Posterior cingulate gyrus (tissue), 11 donors: ENCODE results near the gene FAM107B.
"Not testable (repeated sequence)": the region's sequence is repeated elsewhere in the genome, so short reads cannot be mapped to it uniquely, and the experiment has no call there.

ENCODE experiments used
- DNase-seq, 10 donors: peaks; one replicate each; pipeline versions ENCODE4 v3.0.0 to v3.0.0-alpha.2; 2020 to 2021; ENCODE audit warnings: mixed read lengths in 3 of 10
- intact Hi-C: fragments of 100-400 bp; cut with DNase I; formaldehyde crosslinking; loops from one replicate; pipeline ENCODE4 v1.15.1; 2023

FAM107B gene

DNA sequence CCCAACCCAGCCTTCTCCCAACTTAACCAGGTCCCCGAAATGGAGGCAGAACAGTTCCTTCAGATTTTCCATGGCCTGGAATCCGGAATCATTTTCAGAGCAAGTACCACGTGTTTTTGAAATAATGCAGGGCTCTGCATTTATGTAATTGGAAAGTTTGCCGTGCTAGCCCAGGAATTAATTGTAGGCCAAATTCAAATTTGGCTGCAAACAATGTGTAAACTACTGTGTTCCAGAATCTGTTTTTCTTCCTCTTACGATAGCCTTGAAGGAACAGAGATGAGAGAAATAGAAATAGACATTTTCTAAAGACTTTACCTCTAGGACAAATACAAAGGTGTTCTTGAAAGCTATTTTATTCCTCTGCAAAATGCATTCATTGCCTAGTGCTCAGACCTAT lies 77.4 kb downstream of the FAM107B start:
- intact Hi-C loops: no loop called here
- no peak for DNase-seq

DNA sequence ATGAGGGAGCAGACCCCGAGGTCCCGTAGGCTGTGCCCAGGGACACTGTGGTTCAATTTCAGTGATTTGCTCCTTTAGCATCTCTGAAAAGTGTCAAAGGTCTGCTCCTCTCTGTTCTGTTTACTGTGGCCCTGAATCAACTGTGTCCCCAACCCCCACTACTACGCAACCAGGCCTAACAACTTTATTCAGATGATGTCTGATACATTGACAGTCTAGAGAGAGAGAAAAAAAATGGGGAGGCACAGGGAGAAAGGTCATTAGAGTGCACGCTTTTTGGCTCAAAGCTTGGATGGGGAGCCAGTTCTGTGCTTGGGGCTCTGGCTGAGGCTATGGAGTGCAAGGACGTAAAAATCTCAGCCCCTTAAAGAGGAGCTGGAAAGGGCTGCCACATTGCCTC lies 77.9 kb downstream of the FAM107B start:
- intact Hi-C loops: no loop called here
- no peak for DNase-seq

- DNase-seq: no peak
- intact Hi-C loops: no loop called here
Observed at GRCh38 chr10:14695847-14696480, 78.7 kb downstream of the FAM107B start.

- no peak for DNase-seq
- intact Hi-C loops: no loop called here
Observed at GRCh38 chr10:14693891-14694290, 80.8 kb downstream of the FAM107B start.

GRCh38 chr10:14692344-14693076 lies 82.2 kb downstream of the FAM107B start:
- no peak for DNase-seq
- intact Hi-C loops: no loop called here

DNA sequence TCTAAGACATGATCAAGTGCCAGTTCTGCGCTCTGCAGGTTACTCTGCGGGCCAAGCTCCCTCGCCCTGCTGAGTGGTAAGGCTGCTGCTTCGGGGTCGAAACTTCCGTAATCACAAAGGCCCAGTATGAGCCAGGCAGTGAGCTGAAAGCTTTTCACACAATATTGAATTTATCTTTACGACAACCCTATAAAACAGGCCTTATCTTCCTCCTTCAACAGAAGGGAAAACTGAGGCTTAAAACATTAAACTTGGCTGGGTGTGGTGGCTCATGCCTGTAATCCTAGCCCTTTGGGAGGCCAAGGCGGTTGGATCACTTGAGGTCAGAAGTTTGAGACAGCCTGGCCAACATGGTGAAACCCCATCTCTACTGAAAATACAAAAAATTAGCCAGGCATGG lies 83.3 kb downstream of the FAM107B start:
- DNase-seq: no peak
- intact Hi-C loops: no loop called here

DNA sequence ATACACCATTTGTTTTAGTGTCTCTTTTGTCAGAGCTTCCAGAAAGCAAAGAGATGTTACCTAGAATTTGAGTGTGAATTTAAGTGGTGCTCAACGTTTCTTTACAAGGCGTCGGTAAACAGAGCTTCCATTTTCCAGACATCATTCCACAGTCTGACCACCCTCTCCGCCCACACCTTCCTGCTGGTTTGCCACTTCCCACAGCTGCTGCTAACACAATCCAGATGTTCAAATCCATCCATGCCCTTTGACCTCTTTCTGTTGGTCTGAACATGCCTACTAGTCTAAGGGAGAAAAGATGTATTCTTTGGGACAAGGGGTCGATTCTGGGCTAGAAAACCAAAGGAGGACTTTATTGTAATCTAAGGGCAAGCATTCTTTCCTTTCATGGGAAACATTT lies 86.1 kb downstream of the FAM107B start:
- no peak for DNase-seq
- intact Hi-C loops: no loop called here

DNA sequence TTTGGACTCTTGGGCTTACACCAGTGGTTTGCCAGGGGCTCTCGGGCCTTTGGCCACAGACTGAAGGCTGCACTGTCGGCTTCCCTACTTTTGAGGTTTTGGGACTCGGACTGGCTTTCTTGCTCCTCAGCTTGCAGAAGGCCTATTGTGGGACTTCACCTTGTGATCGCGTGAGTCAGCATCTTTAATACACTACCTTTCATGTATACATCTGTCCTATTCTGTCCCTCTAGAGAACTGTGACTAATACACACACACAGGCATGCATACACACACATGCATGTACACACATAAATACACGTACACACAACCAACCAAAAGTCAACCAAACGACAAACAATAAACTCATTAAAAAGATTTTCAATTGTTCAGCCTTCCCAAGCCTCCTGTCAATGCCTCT lies 86.5 kb downstream of the FAM107B start:
- intact Hi-C loops, DNase-seq: not testable (repeated sequence)

- intact Hi-C loops: no loop called here
Observed at GRCh38 chr10:14687340-14687739, 87.4 kb downstream of the FAM107B start.

DNA sequence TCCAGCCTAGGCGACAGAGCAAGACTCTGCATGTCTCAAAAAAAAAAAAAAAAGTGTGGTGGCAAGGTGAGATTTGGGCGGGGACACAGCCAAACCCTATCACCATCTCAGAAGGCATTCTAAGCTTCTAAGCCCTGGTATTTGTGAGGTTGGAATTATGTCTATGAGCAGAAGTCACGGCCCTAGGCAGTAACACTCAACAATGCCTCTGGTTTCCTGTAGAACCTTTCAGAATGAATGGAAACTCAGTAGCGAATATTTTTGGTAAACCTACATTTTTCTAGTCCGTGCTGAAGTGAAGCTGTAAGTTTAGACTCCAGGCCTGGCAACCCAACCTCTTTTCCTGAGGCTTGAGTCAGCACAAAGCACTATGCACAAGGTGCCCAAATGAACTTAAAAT lies 88.3 kb downstream of the FAM107B start:
- intact Hi-C loops: no loop called here
- DNase-seq: no peak

More at GRCh38 chr10:14687340-14687739, 87.4 kb downstream of the FAM107B start:
- no peak for DNase-seq

GRCh38 chr10:14684354-14684753 lies 90.3 kb downstream of the FAM107B start:
- no peak for DNase-seq
- intact Hi-C loops: no loop called here

DNA sequence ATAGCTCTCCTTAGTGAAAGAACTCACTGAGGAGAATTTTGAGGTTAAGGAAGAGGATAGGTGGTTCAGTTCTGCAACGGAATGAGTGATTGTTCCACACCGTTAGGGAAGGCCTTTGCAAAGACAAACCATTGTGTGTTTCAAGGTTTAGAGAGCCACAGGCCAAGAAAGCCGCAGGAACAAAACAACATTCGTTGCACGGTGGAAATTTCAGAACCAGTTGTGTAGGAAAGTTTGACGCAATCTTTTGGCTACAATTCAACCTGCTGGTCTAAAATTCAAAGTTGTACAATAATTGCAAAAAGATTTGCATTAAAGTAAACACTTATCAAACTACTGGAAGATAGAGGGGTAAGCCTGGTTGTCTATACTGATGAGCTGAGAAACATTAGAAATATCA lies 91.4 kb downstream of the FAM107B start:
- intact Hi-C loops: no loop called here
- no peak for DNase-seq

DNA sequence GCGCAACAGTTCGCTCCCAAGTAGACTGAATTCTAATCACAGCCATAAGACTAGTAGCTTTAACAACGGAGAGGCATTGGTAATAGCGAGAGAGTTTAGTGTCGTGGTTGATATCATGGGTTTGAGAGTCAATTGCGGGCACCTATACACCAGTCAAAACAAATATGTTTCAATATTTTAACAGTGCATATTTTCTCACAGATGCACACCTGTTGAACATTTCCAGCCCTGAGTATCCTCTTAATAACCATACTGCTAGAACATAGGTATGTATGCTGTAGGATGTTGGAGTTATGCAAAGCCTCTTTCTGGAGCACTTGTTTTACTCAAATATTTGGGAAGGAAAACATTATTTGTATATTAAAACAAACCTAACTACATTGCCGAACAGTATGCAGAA lies 92.9 kb downstream of the FAM107B start:
- DNase-seq: no peak
- intact Hi-C loops: no loop called here

DNA sequence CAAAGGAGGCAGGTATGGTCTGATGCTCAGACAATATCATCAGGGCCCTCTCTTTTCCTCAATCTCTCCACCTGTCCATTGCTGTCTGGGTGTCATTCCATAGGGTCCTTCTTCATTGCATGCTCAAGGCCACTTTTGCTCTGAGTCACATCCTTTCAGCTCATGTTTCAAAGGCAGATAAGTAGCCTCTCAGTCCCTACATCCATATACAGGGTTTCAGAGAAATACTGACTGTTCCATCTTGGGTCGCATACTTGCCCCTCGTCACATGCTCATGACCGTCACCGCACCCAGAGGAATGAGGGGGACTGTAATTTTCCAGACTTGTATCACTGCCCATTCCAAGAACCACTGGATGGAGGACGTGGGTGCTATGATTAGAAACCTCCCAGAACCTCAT lies 93.4 kb downstream of the FAM107B start:
- intact Hi-C loops: no loop called here

DNA sequence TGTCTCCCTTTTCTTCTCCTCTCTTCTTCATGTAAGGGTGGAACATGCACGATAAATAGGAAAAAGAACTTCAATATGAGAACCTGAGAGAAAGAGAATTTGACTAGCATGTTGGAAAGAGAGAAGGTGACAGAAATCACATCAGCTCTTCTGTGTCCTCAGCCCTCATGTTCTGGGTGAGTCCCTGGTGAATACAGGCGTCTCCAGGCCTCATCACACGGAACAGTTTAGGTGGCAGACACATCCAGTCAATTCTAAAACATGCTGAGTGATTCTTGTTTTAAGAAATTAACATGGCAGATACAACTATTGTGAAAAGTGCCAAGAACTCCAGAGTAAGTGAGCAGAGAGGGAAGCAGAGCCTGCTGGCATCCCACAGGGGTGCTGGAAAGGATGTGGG lies 96.1 kb downstream of the FAM107B start:
- no peak for DNase-seq
- intact Hi-C loops: no loop called here

More for the DNA sequence above, 93.4 kb downstream of the FAM107B start:
- no peak for DNase-seq

DNA sequence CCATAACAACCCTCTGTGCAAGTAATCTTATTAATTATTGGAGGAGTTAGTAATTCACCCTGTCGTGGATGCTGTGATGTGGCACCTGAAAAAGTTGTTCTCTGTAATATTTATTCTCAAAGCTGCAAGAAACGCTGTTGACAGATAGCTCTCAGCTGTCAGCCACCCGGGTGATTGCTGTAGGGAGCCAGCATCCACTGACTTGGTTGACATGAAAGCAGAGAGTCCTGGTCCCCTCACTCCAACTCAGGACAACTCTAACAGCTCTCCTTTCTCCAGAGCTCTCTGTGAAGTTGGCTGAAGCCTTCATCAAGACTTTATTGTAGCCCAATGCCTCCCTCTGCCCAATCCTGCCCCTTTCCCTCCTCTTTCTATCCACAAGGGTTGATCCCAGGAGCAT lies 98.0 kb downstream of the FAM107B start:
- no peak for DNase-seq

DNA sequence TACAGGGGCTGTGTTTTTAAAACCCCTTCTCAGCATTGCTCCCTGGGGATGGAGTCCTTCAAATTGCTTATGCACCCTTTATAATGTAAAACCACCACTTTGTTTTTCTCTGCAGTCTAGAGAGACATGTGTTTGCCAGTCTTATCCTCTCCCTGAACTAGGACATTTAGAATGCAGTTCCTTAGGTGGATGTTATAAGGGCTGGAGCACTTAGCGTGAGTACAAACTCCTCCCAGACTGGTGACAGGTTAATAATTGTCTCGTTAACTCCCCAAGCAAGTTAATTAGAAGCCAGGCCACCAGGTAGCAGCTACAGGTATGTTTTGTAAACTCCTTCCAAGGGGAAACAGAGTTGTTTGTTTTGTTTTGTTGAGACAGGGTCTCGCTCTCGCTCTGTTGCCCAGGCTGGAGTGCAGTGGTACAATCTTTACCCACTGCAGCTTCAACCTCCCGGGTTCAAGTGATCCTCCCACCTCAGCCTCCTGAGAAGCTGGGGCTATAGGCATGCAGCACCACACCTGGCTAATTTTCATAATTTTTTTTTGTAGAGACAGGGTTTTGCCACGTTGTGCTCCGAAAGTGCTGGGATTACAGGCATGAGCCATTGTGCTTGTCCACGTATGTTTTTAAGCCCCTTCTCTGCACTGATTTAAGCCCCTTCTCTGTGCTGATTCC lies 100.2 kb downstream of the FAM107B start:
- DNase-seq: no peak

More for the DNA sequence above, 98.0 kb downstream of the FAM107B start:
- intact Hi-C loops: no loop called here

DNA sequence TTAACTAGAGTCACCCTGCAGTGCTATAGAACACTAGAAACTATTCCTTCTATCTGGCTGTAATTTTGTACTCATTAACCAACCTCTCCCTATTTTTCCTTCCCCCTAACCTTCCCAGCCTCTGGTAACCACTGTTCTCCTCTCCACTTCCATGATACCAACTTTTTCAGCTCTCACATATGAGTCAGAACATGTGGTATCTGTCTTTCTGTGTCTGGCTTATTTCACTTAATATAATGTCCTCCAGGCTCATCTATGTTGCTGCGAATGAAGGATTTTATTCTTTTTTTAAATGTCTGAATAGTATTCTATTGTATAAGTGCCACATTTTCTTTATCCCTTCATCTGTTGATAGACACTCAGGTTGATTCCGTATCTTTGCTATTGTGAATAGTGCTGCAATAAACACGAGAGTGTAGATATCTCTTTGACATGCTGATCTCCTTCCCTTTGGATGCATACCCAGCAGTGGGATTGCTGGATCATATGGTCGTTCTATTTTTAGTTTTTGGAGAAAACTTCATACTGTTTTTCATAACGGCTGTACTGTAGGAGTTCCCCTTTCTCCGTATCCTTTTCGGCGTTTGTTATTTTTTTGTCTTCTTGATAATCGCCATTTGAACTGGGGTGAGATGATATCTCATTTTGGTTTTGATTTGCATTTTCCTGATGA lies 101.4 kb downstream of the FAM107B start:
- intact Hi-C loops: no loop called here
- DNase-seq: no peak

More for the DNA sequence above, 100.2 kb downstream of the FAM107B start:
- intact Hi-C loops: no loop called here

GRCh38 chr10:14671386-14671831 lies 103.3 kb downstream of the FAM107B start:
- DNase-seq: no peak
- intact Hi-C loops: no loop called here

- DNase-seq: peak in 1 of 10 donors; percentile 5
- intact Hi-C loops: no loop called here
Observed at GRCh38 chr10:14670551-14671240, 104.0 kb downstream of the FAM107B start.
